Left ventricle myocardium inferior (tissue), 1 donor: ENCODE measurements around the gene ADAM33. TPM values are rescaled to one million over a fixed set of nuclear protein-coding genes. Genes with fewer than 3 reads are reported as not detected.

ENCODE experiments used
- DNase-seq: peaks from one replicate; pipeline ENCODE4 v3.0.0-alpha.2; 2020
- H3K27ac ChIP-seq: fragments of 200-600 bp; replicated peaks from 2 replicates; pipeline ENCODE4 v1.8.0; 2021
- H3K27me3 ChIP-seq: fragments of 200-600 bp; 2 replicates; pipeline ENCODE4 v1.8.0; 2021; ENCODE audit warnings: low read depth
- H3K36me3 ChIP-seq: fragments of 200-600 bp; 2 replicates; pipeline ENCODE4 v1.8.0; 2021
- H3K4me1 ChIP-seq: fragments of 200-600 bp; 2 replicates; pipeline ENCODE4 v1.8.0; 2021
- H3K4me3 ChIP-seq: fragments of 200-600 bp; 2 replicates; pipeline ENCODE4 v1.8.0; 2021; ENCODE audit warnings: mild to moderate bottlenecking, moderate library complexity
- H3K9me3 ChIP-seq: fragments of 200-600 bp; replicated peaks from 2 replicates; pipeline ENCODE4 v1.8.0; 2021
- intact Hi-C: fragments of 100-400 bp; cut with micrococcal nuclease; formaldehyde crosslinking; loops from one replicate; pipeline ENCODE4 v1.11.0; 2022
- total RNA-seq: library from RNA; stranded (reverse); fragmentation: NEBNext Ultra II Directional; extraction: Animal tissue kit (Norgen Biotek cat#: 25700); gene quantifications from one replicate; pipeline ENCODE4 v1.2.1, GENCODE V29; 2021
- TF ChIP-seq, protein P1 (sequence below): fragments of 200-600 bp; IDR thresholded peaks from 2 replicates; pipeline ENCODE4 v1.8.0; 2021; ENCODE audit warnings: antibody characterized with exemption, mild to moderate bottlenecking, borderline replicate concordance
- donor health status: DM: no; HTN: yes; CAD: no; lungs with severe emphysema.

Gene ADAM33
- total RNA-seq, 1 donor from 2014 or later, result 10.8 TPM

DNA sequence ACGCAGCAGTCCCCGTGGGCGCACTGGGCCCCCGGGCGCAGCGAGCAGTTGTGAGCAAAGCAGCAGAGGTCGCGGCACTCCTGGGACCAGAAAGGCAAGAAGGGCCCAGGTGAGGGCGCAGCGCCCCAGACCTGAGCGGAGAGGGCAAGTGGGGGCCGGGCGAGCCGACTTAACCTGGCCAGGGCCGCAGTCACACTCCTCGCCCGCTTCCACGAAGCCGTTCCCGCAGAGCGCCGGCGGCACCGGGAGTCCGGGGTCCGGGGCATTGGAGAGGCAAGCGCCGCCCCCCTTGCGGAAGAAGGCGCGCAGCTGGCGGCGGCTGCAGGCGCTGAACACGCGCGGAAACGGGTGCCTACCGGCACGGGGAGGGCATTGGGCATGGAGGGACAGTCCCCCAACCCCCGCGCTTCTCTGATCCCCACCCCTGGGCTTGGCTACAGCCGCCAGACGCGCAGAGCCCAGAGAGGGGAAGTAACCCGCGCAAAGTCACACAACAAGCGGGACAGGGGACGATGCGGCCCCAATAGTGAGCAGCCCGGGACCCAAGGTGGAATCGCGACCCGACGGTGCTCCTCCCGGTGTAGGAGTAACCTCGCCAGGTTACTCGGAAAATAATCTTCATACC is 9.2 kb downstream of the ADAM33 start:
- intact Hi-C loops, result no loop called here
- peaks cover 77% of the 10 kb centered on the region for H3K27me3 ChIP-seq
- peak overlapping the region; percentile 46 for H3K4me3 ChIP-seq
- TF ChIP-seq, protein P1, sequence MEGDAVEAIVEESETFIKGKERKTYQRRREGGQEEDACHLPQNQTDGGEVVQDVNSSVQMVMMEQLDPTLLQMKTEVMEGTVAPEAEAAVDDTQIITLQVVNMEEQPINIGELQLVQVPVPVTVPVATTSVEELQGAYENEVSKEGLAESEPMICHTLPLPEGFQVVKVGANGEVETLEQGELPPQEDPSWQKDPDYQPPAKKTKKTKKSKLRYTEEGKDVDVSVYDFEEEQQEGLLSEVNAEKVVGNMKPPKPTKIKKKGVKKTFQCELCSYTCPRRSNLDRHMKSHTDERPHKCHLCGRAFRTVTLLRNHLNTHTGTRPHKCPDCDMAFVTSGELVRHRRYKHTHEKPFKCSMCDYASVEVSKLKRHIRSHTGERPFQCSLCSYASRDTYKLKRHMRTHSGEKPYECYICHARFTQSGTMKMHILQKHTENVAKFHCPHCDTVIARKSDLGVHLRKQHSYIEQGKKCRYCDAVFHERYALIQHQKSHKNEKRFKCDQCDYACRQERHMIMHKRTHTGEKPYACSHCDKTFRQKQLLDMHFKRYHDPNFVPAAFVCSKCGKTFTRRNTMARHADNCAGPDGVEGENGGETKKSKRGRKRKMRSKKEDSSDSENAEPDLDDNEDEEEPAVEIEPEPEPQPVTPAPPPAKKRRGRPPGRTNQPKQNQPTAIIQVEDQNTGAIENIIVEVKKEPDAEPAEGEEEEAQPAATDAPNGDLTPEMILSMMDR, result no peak
- H3K4me1 ChIP-seq, result peaks cover 28% of the 10 kb centered on the region
- no peak overlapping the region for H3K27ac ChIP-seq
- no peak for DNase-seq
- H3K9me3 ChIP-seq, result no peaks in the 10 kb centered on the region
- no peaks in the 10 kb centered on the region for H3K36me3 ChIP-seq

DNA sequence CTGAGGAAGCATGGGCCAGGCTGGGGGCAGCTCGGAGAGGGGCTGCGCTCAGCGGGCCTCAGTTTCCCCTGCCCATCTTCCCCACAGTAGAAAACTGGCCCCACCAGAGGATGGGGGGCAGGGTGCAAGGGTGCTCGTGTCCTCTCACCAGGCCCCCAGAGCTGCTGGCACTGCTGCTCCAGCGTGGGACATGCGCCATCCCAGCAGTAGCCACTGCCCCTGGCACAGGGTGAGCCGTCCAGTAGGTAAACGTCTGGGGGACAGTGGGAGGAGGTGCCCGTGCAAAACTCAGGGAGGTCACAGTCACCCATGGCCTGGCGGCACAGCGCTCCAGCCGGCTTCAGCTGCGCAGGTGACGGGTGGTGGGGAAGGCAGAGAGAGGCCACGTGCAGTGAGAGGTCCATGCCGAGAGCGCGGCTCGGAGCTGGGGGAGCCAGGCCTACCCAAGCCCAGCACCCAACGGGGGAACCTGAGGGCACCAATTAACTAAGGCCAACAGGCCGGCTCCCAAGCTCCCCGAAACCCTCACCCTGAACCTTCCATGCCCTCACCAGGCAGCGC is 9.7 kb downstream of the ADAM33 start:
- peaks cover 22% of the 10 kb centered on the region for H3K4me1 ChIP-seq
- TF ChIP-seq, protein P1, result no peak
- peak overlapping the region; percentile 46 for H3K4me3 ChIP-seq
- no peaks in the 10 kb centered on the region for H3K36me3 ChIP-seq
- H3K27ac ChIP-seq, result no peak overlapping the region
- H3K9me3 ChIP-seq, result no peaks in the 10 kb centered on the region
- DNase-seq, result no peak
- peaks cover 82% of the 10 kb centered on the region for H3K27me3 ChIP-seq
- intact Hi-C loops, result no loop called here

DNA sequence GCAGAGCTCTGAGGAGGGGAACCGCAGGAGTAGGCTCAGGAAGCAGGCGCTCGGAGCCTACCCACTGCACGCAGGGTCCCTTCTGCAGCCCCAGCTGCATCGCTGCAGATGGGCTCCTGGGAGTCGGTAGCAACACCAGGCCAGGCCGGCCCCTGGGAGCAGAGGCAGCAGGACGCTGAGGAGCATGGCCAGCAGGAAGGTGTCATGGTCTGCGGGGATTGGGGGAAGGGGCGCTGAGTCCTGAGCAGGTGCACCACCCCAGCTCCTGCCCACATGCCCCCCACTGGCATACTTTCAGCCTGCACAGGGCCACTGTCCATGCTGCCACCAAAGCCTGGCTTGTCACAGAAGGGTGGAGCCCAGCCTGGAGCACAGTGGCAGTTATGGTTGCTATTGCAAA is 10.9 kb downstream of the ADAM33 start:
- DNase-seq, result no peak
- H3K4me1 ChIP-seq, result peaks cover 14% of the 10 kb centered on the region
- intact Hi-C loops, result no loop called here
- no peaks in the 10 kb centered on the region for H3K36me3 ChIP-seq
- no peaks in the 10 kb centered on the region for H3K9me3 ChIP-seq
- H3K4me3 ChIP-seq, result no peak overlapping the region
- TF ChIP-seq, protein P1, result no peak
- H3K27me3 ChIP-seq, result peaks cover 87% of the 10 kb centered on the region
- no peak overlapping the region for H3K27ac ChIP-seq

DNA sequence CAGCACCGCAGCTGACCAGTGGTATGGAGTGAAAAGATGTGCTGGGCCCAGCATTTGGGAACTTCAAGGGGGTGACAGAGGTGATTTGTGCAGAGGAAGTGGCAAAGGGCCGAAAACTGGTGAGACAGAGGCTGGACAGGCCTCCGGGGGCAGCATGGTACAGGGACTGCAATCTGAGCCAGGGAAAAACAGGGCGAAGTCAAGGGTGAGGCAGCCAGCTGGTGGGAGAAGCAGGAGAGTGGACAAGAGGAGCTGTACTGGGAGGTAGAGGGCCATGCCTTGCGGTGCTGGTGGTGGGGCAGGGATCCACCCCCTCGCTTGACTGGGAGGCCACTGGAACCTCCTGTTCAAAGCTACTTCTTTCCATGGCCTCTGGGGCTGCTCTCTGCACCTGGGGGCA is 11.3 kb downstream of the ADAM33 start:
- intact Hi-C loops, result no loop called here
- H3K4me1 ChIP-seq, result peaks cover 14% of the 10 kb centered on the region
- no peak for DNase-seq
- H3K36me3 ChIP-seq, result no peaks in the 10 kb centered on the region
- H3K27ac ChIP-seq, result no peak overlapping the region
- peaks cover 82% of the 10 kb centered on the region for H3K27me3 ChIP-seq
- no peaks in the 10 kb centered on the region for H3K9me3 ChIP-seq
- TF ChIP-seq, protein P1, result no peak
- H3K4me3 ChIP-seq, result no peak overlapping the region

DNA sequence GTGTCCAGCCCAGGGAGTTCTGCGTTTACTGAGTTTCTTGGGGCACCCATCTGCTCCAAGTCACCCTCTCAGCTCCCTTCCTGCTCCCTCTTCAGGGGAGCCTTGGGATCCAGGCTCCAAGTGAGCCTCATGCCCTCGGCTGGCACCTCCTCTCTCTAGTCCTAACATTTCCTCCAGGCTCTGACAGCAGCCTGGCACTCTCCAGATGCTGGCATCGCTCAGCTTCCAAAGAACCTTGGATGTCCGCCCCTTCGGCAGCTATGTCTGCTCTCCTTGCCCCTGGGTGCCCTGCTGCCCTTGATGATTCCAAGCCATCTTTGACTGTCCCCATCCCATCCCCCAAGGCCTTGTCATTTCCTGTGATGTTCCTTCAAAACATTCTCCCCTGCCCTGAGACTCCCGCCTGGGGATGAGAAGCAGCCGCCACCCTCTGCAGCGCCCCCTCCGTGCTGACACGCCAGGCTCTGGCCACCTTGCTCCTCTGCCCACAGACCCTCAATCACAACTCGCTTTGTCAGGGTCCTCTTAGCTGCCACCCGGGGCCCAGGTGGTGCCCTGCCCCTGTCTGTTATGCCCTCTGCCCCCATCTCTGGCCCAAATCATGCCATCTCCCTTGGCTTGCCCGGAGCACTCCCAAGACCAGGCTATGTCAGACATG is 12.0 kb downstream of the ADAM33 start:
- TF ChIP-seq, protein P1, result no peak
- no peak for DNase-seq
- no peak overlapping the region for H3K4me3 ChIP-seq
- no peak overlapping the region for H3K27ac ChIP-seq
- H3K27me3 ChIP-seq, result peaks cover 76% of the 10 kb centered on the region
- peaks cover 14% of the 10 kb centered on the region for H3K4me1 ChIP-seq
- H3K9me3 ChIP-seq, result no peaks in the 10 kb centered on the region
- intact Hi-C loops, result no loop called here
- no peaks in the 10 kb centered on the region for H3K36me3 ChIP-seq
